GM23338 (cell line): ENCODE data around the gene SULT2B1. TPM values are rescaled to one million over a fixed set of nuclear protein-coding genes. Genes with fewer than 3 reads are reported as not detected.

Experiments
- ATAC-seq: fragments of 200-7000 bp; cut with Tn5 transposase; 3 replicates; pipeline ENCODE4 v1.9.1; 2020
- DNase-seq: peaks from one replicate; pipeline ENCODE4 v3.0.0-alpha.2; 2015; ENCODE audit warnings: low spot score
- H2AFZ ChIP-seq: fragments of 200-600 bp; sonication (generic); 2 replicates; pipeline ENCODE4 v1.8.0; 2016; ENCODE audit warnings: antibody characterized with exemption, mild to moderate bottlenecking, moderate library complexity
- H3F3A ChIP-seq: fragments of 200-600 bp; sonication (generic); replicated peaks from 2 replicates; pipeline ENCODE4 v1.8.0; 2017; ENCODE audit warnings: antibody characterized with exemption, mixed run types, low read depth
- H3K27ac ChIP-seq: fragments of 200-600 bp; sonication (generic); 2 replicates; pipeline ENCODE4 v1.6.1; 2016; ENCODE audit warnings: low read depth
- H3K27me3 ChIP-seq: fragments of 200-600 bp; sonication (generic); 2 replicates; pipeline ENCODE4 v1.8.0; 2016; ENCODE audit warnings: mild to moderate bottlenecking, mixed run types, moderate library complexity; ENCODE audit not compliant: insufficient read depth
- H3K36me3 ChIP-seq: fragments of 200-600 bp; sonication (generic); 2 replicates; pipeline ENCODE4 v1.8.0; 2016; ENCODE audit warnings: mild to moderate bottlenecking; ENCODE audit not compliant: insufficient read depth
- H3K4me1 ChIP-seq: fragments of 200-600 bp; sonication (generic); 2 replicates; pipeline ENCODE4 v1.8.0; 2016; ENCODE audit warnings: mild to moderate bottlenecking, moderate library complexity; ENCODE audit not compliant: insufficient read depth
- H3K4me2 ChIP-seq: fragments of 200-600 bp; sonication (generic); 2 replicates; pipeline ENCODE4 v1.7.1; 2017; ENCODE audit warnings: mixed run types
- H3K4me3 ChIP-seq: fragments of 200-600 bp; sonication (generic); 2 replicates; pipeline ENCODE4 v1.6.1; 2016; ENCODE audit warnings: mixed run types
- H3K79me2 ChIP-seq: fragments of 200-600 bp; sonication (generic); replicated peaks from 2 replicates; pipeline ENCODE4 v1.8.0; 2017; ENCODE audit warnings: mild to moderate bottlenecking; ENCODE audit not compliant: insufficient read depth
- H3K9me2 ChIP-seq: fragments of 200-600 bp; sonication (generic); 2 replicates; pipeline ENCODE4 v1.8.0; 2017; ENCODE audit not compliant: insufficient read depth
- H4K20me1 ChIP-seq: fragments of 200-600 bp; sonication (generic); replicated peaks from 2 replicates; pipeline ENCODE4 v1.8.0; 2017; ENCODE audit warnings: mild to moderate bottlenecking; ENCODE audit not compliant: insufficient read depth
- H3K27ac Mint-ChIP-seq: 2 replicates; pipeline ENCODE4 v1.8.0; 2020; ENCODE audit warnings: inconsistent platforms, mild to moderate bottlenecking, moderate library complexity, mixed read lengths
- H3K27me3 Mint-ChIP-seq: 3 replicates; pipeline ENCODE4 v1.8.0; 2022; ENCODE audit warnings: low read depth, mild to moderate bottlenecking, moderate library complexity, mixed read lengths, inconsistent platforms; ENCODE audit not compliant: insufficient read depth, poor library complexity
- H3K36me3 Mint-ChIP-seq: 3 replicates; pipeline ENCODE4 v1.8.0; 2021; ENCODE audit warnings: low read depth, mild to moderate bottlenecking, inconsistent platforms, moderate library complexity, mixed read lengths
- H3K4me1 Mint-ChIP-seq: 3 replicates; pipeline ENCODE4 v1.8.0; 2020; ENCODE audit warnings: mild to moderate bottlenecking, inconsistent platforms, mixed read lengths
- H3K4me3 Mint-ChIP-seq: 3 replicates; pipeline ENCODE4 v1.8.0; 2021; ENCODE audit warnings: moderate library complexity, mild to moderate bottlenecking, inconsistent platforms, mixed read lengths
- H3K9me3 Mint-ChIP-seq: 3 replicates; pipeline ENCODE4 v1.8.0; 2020; ENCODE audit warnings: moderate library complexity, mild to moderate bottlenecking, inconsistent platforms, mixed read lengths
- CREB1 ChIP-seq: fragments of 250-450 bp; sonication (Bioruptor Pico); IDR thresholded peaks from 2 replicates; pipeline ENCODE4 v1.5.0; 2020; ENCODE audit warnings: low read depth, mild to moderate bottlenecking, moderate library complexity
- EZH2 ChIP-seq: fragments of 200-600 bp; sonication (generic); IDR thresholded peaks from one replicate; pipeline ENCODE4 v1.8.0; 2017; ENCODE audit warnings: antibody characterized with exemption, mild to moderate bottlenecking, low read depth; ENCODE audit not compliant: unreplicated experiment
- EZH2phosphoT487 ChIP-seq: fragments of 200-600 bp; sonication (generic); IDR thresholded peaks from one replicate; pipeline ENCODE4 v1.8.1; 2018; ENCODE audit warnings: antibody characterized with exemption; ENCODE audit not compliant: unreplicated experiment
- JUNB ChIP-seq: IDR thresholded peaks from one replicate; pipeline ENCODE4 v1.6.1; 2016; ENCODE audit warnings: antibody characterized with exemption; ENCODE audit not compliant: unreplicated experiment
- NANOG ChIP-seq: IDR thresholded peaks from 2 replicates; pipeline ENCODE4 v1.6.1; 2016; ENCODE audit warnings: antibody characterized with exemption, borderline replicate concordance
- POLR2AphosphoS5 ChIP-seq: IDR thresholded peaks from 2 replicates; pipeline ENCODE4 v1.6.1; 2016; ENCODE audit warnings: antibody characterized with exemption, low read depth
- STAT1 ChIP-seq: IDR thresholded peaks from one replicate; pipeline ENCODE4 v1.6.1; 2016; ENCODE audit warnings: antibody characterized with exemption; ENCODE audit not compliant: unreplicated experiment
- ZNF114 ChIP-seq: fragments of 250-450 bp; sonication (Bioruptor Pico); IDR thresholded peaks from 2 replicates; pipeline ENCODE4 v1.5.0; 2020; ENCODE audit warnings: mild to moderate bottlenecking, moderate library complexity
- ZNF331 ChIP-seq: fragments of 250-450 bp; sonication (Bioruptor Pico); IDR thresholded peaks from 2 replicates; pipeline ENCODE4 v1.5.0; 2020; ENCODE audit warnings: low read depth, mild to moderate bottlenecking, moderate library complexity
- polyA plus RNA-seq: library from polyadenylated mRNA; unstranded; fragments of >200 nt; fragmentation: Nextera tagmentation; extraction: Ambion mirVana; gene quantifications from 2 replicates; pipeline ENCODE4 v1.2.1, GENCODE V29; 2016
- total RNA-seq: library from RNA; depleted of rRNA; stranded (reverse); fragments of >200 nt; shearing (Covaris generic); gene quantifications from 2 replicates; pipeline ENCODE4 v1.2.3, GENCODE V29; 2014
- TF ChIP-seq, protein P1 (sequence below): IDR thresholded peaks from 2 replicates; pipeline ENCODE4 v1.6.1; 2016; ENCODE audit warnings: antibody characterized with exemption
- TF ChIP-seq, protein P2 (sequence below): IDR thresholded peaks from one replicate; pipeline ENCODE4 v1.6.1; 2018; ENCODE audit warnings: antibody characterized with exemption; ENCODE audit not compliant: unreplicated experiment
- TF ChIP-seq, protein P3 (sequence below), 2 experiments: fragments of 200-600 bp in 1 of 2; sonication (generic) in 1 of 2; conservative IDR thresholded peaks; 2 replicates each; pipeline versions ENCODE4 v1.5.1 to v1.6.1; 2016 to 2017; ENCODE audit warnings: antibody characterized with exemption in 2 of 2, low read depth in 2 of 2, mild to moderate bottlenecking in 2 of 2, moderate library complexity in 1 of 2
- TF ChIP-seq, protein P4 (sequence below): fragments of 250-450 bp; sonication (Bioruptor Pico); IDR thresholded peaks from 2 replicates; pipeline ENCODE4 v1.5.0; 2020; ENCODE audit warnings: mild to moderate bottlenecking, moderate library complexity

The SULT2B1 gene
- total and polyA plus RNA-seq, 2 experiments from 2014 or later, result 1.3 to 2.5 TPM

DNA sequence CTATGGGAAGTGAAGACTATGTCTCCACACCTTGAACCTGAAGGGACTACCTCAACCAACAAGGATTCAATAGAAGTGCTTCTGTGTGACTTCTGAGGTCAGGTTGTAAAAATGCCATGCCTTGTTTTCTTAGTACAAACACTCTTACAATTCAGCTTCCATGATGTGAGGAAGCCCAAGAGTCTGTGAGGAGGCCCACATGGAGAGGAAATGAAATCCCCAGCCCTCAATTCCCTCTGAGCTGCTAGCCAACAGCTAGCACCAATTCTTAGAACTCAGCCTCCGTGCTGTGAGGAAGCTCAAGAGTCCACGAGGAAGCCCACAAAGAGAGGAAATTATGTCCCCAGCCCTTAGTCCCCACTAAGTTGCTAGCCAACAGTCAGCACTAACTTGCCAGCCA, 27.8 kb upstream of the SULT2B1 start (continued):
- TF ChIP-seq CREB1 (CRISPR knock-in tag) (no peak), STAT1 (no peak), ZNF114 (CRISPR knock-in tag) (no peak), EZH2phosphoT487 (no peak), NANOG (no peak), JUNB (no peak), POLR2AphosphoS5 (no peak), EZH2 (no peak), ZNF331 (CRISPR knock-in tag) (no peak)
- TF ChIP-seq, protein P1, sequence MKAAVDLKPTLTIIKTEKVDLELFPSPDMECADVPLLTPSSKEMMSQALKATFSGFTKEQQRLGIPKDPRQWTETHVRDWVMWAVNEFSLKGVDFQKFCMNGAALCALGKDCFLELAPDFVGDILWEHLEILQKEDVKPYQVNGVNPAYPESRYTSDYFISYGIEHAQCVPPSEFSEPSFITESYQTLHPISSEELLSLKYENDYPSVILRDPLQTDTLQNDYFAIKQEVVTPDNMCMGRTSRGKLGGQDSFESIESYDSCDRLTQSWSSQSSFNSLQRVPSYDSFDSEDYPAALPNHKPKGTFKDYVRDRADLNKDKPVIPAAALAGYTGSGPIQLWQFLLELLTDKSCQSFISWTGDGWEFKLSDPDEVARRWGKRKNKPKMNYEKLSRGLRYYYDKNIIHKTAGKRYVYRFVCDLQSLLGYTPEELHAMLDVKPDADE, result no peak
- TF ChIP-seq, protein P2, sequence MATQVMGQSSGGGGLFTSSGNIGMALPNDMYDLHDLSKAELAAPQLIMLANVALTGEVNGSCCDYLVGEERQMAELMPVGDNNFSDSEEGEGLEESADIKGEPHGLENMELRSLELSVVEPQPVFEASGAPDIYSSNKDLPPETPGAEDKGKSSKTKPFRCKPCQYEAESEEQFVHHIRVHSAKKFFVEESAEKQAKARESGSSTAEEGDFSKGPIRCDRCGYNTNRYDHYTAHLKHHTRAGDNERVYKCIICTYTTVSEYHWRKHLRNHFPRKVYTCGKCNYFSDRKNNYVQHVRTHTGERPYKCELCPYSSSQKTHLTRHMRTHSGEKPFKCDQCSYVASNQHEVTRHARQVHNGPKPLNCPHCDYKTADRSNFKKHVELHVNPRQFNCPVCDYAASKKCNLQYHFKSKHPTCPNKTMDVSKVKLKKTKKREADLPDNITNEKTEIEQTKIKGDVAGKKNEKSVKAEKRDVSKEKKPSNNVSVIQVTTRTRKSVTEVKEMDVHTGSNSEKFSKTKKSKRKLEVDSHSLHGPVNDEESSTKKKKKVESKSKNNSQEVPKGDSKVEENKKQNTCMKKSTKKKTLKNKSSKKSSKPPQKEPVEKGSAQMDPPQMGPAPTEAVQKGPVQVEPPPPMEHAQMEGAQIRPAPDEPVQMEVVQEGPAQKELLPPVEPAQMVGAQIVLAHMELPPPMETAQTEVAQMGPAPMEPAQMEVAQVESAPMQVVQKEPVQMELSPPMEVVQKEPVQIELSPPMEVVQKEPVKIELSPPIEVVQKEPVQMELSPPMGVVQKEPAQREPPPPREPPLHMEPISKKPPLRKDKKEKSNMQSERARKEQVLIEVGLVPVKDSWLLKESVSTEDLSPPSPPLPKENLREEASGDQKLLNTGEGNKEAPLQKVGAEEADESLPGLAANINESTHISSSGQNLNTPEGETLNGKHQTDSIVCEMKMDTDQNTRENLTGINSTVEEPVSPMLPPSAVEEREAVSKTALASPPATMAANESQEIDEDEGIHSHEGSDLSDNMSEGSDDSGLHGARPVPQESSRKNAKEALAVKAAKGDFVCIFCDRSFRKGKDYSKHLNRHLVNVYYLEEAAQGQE, result no peak
- TF ChIP-seq, protein P3, sequence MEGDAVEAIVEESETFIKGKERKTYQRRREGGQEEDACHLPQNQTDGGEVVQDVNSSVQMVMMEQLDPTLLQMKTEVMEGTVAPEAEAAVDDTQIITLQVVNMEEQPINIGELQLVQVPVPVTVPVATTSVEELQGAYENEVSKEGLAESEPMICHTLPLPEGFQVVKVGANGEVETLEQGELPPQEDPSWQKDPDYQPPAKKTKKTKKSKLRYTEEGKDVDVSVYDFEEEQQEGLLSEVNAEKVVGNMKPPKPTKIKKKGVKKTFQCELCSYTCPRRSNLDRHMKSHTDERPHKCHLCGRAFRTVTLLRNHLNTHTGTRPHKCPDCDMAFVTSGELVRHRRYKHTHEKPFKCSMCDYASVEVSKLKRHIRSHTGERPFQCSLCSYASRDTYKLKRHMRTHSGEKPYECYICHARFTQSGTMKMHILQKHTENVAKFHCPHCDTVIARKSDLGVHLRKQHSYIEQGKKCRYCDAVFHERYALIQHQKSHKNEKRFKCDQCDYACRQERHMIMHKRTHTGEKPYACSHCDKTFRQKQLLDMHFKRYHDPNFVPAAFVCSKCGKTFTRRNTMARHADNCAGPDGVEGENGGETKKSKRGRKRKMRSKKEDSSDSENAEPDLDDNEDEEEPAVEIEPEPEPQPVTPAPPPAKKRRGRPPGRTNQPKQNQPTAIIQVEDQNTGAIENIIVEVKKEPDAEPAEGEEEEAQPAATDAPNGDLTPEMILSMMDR (conservative IDR thresholded peaks at IDR 0.05; ENCODE audit: low read depth in 2 of 2), result no peak

DNA sequence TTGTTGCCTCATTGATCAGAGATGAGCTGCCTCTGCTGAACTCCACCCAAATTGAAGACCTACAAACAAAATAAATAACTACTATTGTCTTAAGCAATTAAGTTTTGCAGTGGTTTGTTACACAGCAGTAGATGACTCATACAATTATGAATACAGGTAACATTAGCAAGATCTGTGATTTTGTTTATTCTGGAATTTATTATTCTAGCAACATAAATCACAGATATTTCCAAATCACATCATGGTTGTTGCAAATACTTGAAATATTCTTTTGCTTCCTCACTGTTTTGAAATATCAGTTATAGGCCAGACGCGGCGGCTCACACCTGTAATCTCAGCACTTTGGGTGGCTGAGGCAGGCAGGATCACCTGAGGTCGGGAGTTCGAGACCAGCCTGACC, 27.2 kb upstream of the SULT2B1 start:
- Mint-ChIP-seq H3K9me3 (peaks cover 46% of the 10 kb centered on the region), H3K4me1 (peaks cover 5% of the 10 kb centered on the region; the same call in 1 of the 3 replicates), H3K36me3 (peaks cover 25% of the 10 kb centered on the region; the same call in 2 of the 3 replicates), H3K4me3 (no peak overlapping the region), H3K27ac (no peak overlapping the region), H3K27me3 (peaks cover 12% of the 10 kb centered on the region)
- H3K4me3 ChIP-seq, result no peak overlapping the region
- no peaks in the 10 kb centered on the region for H3F3A ChIP-seq
- no peak overlapping the region for H3K4me2 ChIP-seq
- H4K20me1 ChIP-seq, result no peaks in the 10 kb centered on the region
- DNase-seq, result no peak
- no peaks in the 10 kb centered on the region for H3K4me1 ChIP-seq
- no peak overlapping the region for H2AFZ ChIP-seq
- H3K79me2 ChIP-seq, result no peaks in the 10 kb centered on the region
- H3K27me3 ChIP-seq, result no peaks in the 10 kb centered on the region
- no peak overlapping the region for H3K27ac ChIP-seq
- H3K36me3 ChIP-seq, result peaks cover 8% of the 10 kb centered on the region; the same call in 1 of the 2 replicates
- no peaks in the 10 kb centered on the region for H3K9me2 ChIP-seq
- ATAC-seq, result no peak
- TF ChIP-seq POLR2AphosphoS5, result no peak
- TF ChIP-seq NANOG, result no peak
- no peak for TF ChIP-seq STAT1
- TF ChIP-seq, protein P4, sequence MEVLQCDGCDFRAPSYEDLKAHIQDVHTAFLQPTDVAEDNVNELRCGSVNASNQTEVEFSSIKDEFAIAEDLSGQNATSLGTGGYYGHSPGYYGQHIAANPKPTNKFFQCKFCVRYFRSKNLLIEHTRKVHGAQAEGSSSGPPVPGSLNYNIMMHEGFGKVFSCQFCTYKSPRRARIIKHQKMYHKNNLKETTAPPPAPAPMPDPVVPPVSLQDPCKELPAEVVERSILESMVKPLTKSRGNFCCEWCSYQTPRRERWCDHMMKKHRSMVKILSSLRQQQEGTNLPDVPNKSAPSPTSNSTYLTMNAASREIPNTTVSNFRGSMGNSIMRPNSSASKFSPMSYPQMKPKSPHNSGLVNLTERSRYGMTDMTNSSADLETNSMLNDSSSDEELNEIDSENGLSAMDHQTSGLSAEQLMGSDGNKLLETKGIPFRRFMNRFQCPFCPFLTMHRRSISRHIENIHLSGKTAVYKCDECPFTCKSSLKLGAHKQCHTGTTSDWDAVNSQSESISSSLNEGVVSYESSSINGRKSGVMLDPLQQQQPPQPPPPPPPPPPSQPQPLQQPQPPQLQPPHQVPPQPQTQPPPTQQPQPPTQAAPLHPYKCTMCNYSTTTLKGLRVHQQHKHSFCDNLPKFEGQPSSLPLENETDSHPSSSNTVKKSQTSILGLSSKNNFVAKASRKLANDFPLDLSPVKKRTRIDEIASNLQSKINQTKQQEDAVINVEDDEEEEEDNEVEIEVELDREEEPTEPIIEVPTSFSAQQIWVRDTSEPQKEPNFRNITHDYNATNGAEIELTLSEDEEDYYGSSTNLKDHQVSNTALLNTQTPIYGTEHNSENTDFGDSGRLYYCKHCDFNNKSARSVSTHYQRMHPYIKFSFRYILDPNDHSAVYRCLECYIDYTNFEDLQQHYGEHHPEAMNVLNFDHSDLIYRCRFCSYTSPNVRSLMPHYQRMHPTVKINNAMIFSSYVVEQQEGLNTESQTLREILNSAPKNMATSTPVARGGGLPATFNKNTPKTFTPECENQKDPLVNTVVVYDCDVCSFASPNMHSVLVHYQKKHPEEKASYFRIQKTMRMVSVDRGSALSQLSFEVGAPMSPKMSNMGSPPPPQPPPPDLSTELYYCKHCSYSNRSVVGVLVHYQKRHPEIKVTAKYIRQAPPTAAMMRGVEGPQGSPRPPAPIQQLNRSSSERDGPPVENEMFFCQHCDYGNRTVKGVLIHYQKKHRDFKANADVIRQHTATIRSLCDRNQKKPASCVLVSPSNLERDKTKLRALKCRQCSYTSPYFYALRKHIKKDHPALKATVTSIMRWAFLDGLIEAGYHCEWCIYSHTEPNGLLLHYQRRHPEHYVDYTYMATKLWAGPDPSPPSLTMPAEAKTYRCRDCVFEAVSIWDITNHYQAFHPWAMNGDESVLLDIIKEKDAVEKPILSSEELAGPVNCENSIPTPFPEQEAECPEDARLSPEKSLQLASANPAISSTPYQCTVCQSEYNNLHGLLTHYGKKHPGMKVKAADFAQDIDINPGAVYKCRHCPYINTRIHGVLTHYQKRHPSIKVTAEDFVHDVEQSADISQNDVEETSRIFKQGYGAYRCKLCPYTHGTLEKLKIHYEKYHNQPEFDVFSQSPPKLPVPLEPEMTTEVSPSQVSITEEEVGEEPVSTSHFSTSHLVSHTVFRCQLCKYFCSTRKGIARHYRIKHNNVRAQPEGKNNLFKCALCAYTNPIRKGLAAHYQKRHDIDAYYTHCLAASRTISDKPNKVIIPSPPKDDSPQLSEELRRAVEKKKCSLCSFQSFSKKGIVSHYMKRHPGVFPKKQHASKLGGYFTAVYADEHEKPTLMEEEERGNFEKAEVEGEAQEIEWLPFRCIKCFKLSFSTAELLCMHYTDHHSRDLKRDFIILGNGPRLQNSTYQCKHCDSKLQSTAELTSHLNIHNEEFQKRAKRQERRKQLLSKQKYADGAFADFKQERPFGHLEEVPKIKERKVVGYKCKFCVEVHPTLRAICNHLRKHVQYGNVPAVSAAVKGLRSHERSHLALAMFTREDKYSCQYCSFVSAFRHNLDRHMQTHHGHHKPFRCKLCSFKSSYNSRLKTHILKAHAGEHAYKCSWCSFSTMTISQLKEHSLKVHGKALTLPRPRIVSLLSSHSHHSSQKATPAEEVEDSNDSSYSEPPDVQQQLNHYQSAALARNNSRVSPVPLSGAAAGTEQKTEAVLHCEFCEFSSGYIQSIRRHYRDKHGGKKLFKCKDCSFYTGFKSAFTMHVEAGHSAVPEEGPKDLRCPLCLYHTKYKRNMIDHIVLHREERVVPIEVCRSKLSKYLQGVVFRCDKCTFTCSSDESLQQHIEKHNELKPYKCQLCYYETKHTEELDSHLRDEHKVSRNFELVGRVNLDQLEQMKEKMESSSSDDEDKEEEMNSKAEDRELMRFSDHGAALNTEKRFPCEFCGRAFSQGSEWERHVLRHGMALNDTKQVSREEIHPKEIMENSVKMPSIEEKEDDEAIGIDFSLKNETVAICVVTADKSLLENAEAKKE (CRISPR knock-in tag), result no peak
- TF ChIP-seq ZNF331 (CRISPR knock-in tag), result no peak
- no peak for TF ChIP-seq EZH2
